ENCODE data around the gene HYAL2.
"Not testable (repeated sequence)": the region's sequence is repeated elsewhere in the genome, so short reads cannot be mapped to it uniquely, and the experiment has no call there.

The HYAL2 gene

DNA sequence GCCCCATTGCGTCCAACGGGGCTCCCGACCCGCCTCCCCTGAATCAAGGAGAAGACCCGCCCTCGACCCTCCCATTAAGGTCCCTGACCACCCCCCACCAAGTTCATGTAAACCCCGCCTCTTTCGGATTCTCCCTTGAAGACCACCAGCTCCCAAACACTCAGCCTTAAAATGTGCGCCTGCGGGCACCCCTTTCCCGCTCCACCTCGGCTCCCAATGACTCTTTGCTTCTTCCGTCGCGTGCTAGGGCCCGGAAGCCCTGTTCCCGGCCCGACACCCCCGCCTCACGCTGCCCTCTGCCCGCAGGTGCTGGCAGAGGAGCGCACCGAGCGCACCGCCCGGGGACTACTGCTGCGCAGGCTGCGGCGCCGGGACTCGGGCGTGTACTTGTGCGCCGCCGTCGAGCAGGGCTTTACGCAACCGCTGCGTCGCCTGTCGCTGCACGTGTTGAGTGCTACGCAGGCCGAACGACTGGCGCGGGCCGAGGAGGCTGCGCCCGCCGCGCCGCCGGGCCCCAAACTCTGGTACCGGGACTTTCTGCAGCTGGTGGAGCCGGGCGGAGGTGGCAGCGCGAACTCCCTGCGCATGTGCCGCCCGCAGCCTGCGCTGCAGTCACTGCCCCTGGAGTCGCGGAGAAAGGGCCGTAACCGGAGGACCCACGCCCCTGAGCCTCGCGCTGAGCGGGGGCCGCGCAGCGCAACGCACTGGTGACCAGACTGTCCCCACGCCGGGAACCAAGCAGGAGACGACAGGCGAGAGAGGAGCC is 46.4 kb downstream of the HYAL2 start:
- TF ChIP-seq, protein P1, sequence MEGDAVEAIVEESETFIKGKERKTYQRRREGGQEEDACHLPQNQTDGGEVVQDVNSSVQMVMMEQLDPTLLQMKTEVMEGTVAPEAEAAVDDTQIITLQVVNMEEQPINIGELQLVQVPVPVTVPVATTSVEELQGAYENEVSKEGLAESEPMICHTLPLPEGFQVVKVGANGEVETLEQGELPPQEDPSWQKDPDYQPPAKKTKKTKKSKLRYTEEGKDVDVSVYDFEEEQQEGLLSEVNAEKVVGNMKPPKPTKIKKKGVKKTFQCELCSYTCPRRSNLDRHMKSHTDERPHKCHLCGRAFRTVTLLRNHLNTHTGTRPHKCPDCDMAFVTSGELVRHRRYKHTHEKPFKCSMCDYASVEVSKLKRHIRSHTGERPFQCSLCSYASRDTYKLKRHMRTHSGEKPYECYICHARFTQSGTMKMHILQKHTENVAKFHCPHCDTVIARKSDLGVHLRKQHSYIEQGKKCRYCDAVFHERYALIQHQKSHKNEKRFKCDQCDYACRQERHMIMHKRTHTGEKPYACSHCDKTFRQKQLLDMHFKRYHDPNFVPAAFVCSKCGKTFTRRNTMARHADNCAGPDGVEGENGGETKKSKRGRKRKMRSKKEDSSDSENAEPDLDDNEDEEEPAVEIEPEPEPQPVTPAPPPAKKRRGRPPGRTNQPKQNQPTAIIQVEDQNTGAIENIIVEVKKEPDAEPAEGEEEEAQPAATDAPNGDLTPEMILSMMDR (IDR thresholded peaks at IDR 0.05; ENCODE audit: low read depth, low read length) = no peak
- no peak for DNase-seq (ENCODE audit: extremely low read depth, low read depth)

DNA sequence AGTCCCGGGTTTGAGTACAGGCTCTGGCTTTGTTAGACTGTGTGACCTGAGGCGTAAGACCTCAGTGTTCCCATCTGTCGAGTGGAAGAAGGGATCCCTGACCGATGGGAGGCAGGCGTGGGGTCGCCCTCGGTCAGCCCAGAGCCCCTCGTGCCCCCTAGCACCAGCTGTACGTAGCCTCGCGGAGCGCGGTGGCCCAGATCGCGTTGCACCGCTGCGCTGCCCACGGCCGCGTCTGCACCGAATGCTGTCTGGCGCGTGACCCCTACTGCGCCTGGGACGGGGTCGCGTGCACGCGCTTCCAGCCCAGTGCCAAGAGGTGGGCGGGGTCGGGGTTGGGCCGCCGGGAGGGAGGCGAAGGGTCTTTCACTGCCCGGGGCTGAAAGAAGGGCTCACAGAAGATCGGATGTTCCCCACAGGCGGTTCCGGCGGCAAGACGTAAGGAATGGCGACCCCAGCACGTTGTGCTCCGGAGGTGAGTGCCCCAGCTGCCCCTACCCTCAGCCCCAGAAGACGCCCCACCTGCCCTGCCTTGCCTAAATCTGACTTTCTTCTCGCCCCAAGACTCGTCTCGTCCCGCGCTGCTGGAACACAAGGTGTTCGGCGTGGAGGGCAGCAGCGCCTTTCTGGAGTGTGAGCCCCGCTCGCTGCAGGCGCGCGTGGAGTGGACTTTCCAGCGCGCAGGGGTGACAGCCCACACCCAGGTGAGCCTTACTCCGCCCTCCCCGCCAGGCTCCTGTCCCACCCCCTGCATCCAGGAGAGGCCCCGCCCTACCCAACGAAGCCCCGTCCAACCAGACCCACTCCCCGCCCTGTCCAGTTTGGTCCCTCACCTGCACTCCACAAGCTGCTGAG is 47.2 kb downstream of the HYAL2 start:
- TF ChIP-seq, protein P1 (IDR thresholded peaks at IDR 0.05; ENCODE audit: low read depth, low read length) = no peak
- no peak for DNase-seq (ENCODE audit: extremely low read depth, low read depth)

DNA sequence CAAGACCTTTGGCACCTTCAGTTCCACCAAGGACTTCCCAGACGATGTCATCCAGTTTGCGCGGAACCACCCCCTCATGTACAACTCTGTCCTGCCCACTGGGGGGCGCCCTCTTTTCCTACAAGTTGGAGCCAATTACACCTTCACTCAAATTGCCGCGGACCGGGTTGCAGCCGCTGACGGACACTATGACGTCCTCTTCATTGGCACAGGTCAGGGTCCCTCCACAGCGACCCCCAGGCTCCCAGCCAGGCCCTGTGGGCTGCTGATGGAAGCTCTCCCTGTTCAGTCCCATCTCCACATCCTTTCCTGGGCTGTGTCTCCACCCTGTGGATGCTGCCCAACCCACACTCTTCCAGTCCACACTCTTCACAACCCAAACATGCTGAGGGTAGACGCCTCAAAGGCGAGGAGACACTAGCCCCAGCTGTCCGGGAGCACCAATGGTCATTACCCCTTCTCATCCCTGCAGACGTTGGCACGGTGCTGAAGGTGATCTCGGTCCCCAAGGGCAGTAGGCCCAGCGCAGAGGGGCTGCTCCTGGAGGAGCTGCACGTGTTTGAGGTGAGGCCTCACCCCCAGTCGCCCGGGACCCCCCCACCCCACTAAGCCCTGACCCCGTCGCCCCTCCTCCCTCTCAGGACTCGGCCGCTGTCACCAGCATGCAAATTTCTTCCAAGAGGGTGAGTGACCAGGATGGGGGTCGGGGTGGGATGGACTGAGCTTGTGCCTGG is 48.0 kb downstream of the HYAL2 start:
- no peak for DNase-seq (ENCODE audit: extremely low read depth, low read depth)
- TF ChIP-seq, protein P1 (IDR thresholded peaks at IDR 0.05; ENCODE audit: low read depth, low read length) = peak; percentile 63

DNA sequence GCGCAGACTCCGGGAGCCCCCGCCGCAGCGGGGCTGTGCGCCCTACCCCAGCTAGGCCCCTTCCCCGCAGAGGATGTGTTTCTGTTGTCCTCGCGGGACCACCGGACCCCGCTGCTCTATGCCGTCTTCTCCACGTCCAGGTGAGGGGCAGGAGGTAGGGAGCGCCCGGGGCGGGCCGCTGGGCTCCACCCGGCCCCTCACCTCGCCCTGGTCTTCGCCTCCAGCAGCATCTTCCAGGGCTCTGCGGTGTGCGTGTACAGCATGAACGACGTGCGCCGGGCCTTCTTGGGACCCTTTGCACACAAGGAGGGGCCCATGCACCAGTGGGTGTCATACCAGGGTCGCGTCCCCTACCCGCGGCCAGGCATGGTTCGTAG is 48.9 kb downstream of the HYAL2 start:
- DNase-seq (ENCODE audit: extremely low read depth, low read depth) = no peak

DNA sequence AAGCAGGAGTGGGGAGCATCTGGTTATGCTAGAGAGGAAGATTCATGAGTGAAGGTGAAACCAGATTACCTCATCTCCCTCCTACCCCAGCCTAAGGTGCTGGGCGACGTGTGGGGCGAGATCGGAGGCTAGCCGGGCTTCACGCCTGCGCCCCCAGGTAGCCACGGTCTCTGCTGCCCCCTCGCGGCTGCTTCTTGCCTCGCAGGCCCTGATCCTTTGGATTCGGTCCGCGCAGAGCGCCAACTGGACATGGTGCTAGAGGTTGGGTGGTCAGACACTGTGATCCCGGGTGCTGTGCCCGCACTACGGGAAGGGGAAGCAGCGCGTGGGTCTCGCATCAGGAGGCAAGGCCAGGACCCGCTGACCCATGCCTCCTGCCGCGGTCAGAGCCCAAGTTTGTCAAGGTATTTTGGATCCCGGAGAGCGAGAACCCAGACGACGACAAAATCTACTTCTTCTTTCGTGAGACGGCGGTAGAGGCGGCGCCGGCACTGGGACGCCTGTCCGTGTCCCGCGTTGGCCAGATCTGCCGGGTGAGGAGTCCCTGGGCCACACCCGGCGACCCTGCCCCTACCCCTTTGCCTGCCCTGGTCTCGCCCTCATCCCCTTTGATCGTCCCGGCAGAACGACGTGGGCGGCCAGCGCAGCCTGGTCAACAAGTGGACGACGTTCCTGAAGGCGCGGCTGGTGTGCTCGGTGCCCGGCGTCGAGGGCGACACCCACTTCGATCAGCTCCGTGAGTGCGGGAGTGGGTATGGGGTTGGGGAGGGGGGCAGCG is 49.4 kb downstream of the HYAL2 start:
- TF ChIP-seq, protein P1 (IDR thresholded peaks at IDR 0.05; ENCODE audit: low read depth, low read length) = peak; percentile 95
- no peak for DNase-seq (ENCODE audit: extremely low read depth, low read depth)

More for the DNA sequence above, 48.9 kb downstream of the HYAL2 start:
- TF ChIP-seq, protein P1 (IDR thresholded peaks at IDR 0.05; ENCODE audit: low read depth, low read length) = no peak

DNA sequence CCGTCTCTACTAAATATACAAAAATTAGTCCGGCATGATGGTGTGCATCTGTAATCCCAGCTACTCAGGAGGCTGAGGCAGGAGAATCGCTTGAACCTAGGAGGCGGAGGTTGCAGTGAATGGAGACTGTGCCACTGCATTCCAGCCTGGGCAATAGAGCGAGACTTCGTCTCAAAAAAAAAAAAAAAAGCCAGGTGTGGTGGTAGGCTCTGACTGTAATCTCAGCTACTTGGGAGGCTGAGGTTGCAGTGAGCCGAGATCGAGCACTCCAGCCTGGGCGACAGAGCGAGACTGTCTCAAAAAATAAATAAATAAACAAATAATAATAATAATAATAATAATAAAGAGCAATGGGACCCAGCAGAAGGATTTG is 50.0 kb downstream of the HYAL2 start:
- not testable (repeated sequence) for DNase-seq (ENCODE audit: extremely low read depth, low read depth)

DNA sequence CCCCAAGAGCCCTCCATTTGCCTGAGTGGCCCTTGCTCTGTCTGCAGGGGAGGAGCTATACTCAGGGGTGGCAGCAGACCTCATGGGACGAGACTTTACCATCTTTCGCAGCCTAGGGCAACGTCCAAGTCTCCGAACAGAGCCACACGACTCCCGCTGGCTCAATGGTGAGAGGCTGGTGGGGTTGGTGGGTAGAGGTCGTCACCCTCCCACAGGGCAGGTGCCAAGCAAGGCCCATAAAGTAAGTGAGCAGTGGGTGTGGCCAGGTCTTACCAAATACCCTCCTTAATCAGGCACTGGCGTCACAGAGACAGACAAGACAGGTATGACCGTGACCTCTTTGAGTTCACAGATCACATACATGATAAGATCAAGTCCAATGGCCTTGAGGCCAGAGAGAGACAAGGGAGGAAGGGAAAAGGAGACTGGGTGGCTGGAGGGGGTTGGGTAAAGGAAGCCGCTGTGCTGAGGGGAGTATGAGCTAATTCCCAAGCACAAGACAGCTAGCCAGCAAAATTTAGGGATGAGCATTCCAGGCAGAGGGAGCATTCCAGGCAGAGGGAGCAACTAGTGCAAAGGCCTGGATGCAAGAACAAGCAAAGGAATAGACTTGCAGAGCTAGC is 51.1 kb downstream of the HYAL2 start:
- DNase-seq (ENCODE audit: extremely low read depth, low read depth) = no peak
- TF ChIP-seq, protein P1 (IDR thresholded peaks at IDR 0.05; ENCODE audit: low read depth, low read length) = no peak
